Tibial artery (tissue), 4 donors: ENCODE results near the gene AKAP5.
A peak's percentile ranks its signal among the peaks of the same experiment; 100 is the strongest.

ENCODE experiments used
- DNase-seq, 2 donors: peaks; one replicate each; pipeline ENCODE4 v3.0.0-alpha.2; 2019
- H3K27ac ChIP-seq, 2 donors: fragments of 200-600 bp; sonication (generic) in 1 of 2; 1 replicate in 1 of 2; 2 replicates in 1 of 2; pipeline ENCODE4 v1.5.1; 2018 to 2019; ENCODE audit warnings: mild to moderate bottlenecking in 1 of 2
- H3K27me3 ChIP-seq, 2 donors: fragments of 200-600 bp; sonication (generic) in 1 of 2; one replicate each; pipeline versions ENCODE4 v1.5.1 to v1.6.0; 2016 to 2019
- H3K36me3 ChIP-seq, 3 donors: fragments of 200-600 bp; sonication (generic) in 2 of 3; one replicate each; pipeline ENCODE4 v1.5.1; 2016 to 2019; ENCODE audit warnings: mild to moderate bottlenecking in 2 of 3
- H3K4me1 ChIP-seq, 4 donors: fragments of 200-600 bp; sonication (generic) in 2 of 4; 1 replicate in 3 of 4; 2 replicates in 1 of 4; pipeline ENCODE4 v1.5.1; 2016 to 2019
- H3K4me3 ChIP-seq, 2 donors: fragments of 200-600 bp; sonication (generic) in 1 of 2; 1 replicate in 1 of 2; 2 replicates in 1 of 2; pipeline ENCODE4 v1.5.1; 2018 to 2019; ENCODE audit warnings: mild to moderate bottlenecking in 2 of 2
- H3K9me3 ChIP-seq, 3 donors: fragments of 200-600 bp; sonication (generic) in 1 of 3; one replicate each; pipeline ENCODE4 v1.5.1; 2016 to 2019
- intact Hi-C: fragments of 100-400 bp; cut with DNase I; formaldehyde crosslinking; loops from one replicate; pipeline ENCODE4 v1.15.0; 2023; ENCODE audit warnings: low total_unique reads
- TF ChIP-seq, protein P1 (sequence below), 2 experiments: fragments of 200-600 bp in 1 of 2; fragments of 450-650 bp in 1 of 2; IDR thresholded peaks; one replicate each; pipeline ENCODE4 v1.5.1; 2017 to 2019; ENCODE audit warnings: antibody characterized with exemption in 2 of 2, mild to moderate bottlenecking in 1 of 2, moderate library complexity in 1 of 2

Gene AKAP5, protein sequence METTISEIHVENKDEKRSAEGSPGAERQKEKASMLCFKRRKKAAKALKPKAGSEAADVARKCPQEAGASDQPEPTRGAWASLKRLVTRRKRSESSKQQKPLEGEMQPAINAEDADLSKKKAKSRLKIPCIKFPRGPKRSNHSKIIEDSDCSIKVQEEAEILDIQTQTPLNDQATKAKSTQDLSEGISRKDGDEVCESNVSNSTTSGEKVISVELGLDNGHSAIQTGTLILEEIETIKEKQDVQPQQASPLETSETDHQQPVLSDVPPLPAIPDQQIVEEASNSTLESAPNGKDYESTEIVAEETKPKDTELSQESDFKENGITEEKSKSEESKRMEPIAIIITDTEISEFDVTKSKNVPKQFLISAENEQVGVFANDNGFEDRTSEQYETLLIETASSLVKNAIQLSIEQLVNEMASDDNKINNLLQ

DNA sequence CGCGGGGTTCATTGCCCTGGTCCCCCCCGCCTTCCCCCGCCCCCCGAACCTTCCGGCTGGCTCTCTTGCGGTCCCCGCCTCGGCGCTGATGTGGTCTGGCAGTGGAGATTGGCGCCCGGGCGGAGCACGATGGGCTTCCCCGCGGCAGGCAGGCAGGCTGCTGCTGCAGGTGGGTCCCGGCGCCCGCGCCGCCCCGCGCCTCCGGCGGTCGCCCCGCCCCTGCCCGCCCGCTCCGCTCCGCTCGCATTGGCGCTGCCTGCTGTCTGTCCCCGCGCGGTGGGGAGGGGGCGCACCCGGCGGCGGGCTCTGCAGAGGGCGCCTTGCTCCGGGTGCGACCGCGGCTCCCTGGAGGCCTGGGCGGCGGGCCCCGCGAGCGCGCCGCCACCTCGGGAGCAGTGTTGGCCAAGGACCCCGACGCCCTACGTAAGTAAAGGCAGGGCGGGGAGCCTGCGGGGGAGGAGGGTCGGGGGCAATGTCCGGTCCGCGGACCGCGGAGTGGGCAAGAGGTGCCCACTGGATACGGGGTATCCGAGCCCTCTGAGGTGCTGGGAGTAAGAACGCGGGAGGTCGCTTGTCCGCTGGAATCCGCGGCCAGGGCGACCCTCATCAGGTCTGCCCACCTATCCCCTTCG is at the start of gene AKAP5:
TSS of gene AKAP5 (plus strand) at position 309 of the 632 bp plus-strand sequence. CDS start 2,896 bp downstream, outside the sequence.
- Histone ChIP-seq H3K27me3 (no peaks in the 10 kb centered on the region), H3K4me1 (peaks cover 0 to 19% (median 7%) of the 10 kb centered on the region in 4 donors), H3K9me3 (no peaks in the 10 kb centered on the region), H3K36me3 (peaks cover 0 to 4% (median 0%) of the 10 kb centered on the region in 3 donors), H3K27ac (peak within 1 kb of the TSS; percentile 78 to 79), H3K4me3 (peak within 1 kb of the TSS; percentile 64 to 69)
- TF ChIP-seq, protein P1, sequence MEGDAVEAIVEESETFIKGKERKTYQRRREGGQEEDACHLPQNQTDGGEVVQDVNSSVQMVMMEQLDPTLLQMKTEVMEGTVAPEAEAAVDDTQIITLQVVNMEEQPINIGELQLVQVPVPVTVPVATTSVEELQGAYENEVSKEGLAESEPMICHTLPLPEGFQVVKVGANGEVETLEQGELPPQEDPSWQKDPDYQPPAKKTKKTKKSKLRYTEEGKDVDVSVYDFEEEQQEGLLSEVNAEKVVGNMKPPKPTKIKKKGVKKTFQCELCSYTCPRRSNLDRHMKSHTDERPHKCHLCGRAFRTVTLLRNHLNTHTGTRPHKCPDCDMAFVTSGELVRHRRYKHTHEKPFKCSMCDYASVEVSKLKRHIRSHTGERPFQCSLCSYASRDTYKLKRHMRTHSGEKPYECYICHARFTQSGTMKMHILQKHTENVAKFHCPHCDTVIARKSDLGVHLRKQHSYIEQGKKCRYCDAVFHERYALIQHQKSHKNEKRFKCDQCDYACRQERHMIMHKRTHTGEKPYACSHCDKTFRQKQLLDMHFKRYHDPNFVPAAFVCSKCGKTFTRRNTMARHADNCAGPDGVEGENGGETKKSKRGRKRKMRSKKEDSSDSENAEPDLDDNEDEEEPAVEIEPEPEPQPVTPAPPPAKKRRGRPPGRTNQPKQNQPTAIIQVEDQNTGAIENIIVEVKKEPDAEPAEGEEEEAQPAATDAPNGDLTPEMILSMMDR (IDR thresholded peaks at IDR 0.05) = no peak
- peak; percentile 22 to 76 for DNase-seq
- intact Hi-C loops = no loop called here

DNA sequence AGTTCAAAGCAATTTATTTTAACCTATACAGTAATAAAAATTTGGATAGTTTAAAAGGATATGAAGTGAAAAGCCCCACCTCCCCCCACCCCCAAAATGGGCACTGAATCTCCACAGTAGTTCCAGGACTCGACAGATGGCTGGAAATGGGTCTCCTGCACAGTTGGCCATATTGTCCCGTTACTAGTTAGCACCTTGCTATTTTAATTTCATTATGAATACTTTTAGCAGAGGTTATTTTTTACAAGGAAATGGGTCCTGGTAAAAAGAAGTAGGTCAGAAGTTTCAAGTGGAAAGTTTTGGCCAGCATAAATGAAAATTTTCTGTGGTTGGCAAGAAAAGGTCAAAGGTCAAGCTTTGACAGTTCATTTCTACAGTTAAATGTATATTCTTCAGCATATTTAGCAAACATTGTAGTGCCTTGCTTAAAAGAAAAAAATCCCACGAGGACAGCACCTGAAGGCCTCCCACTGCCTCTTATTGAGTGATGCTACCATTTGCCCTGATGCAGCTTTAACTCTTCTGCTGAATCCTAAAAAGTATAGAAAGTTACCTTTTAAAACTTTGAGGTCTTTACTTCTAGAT is 48.9 kb upstream of the AKAP5 start:
- Histone ChIP-seq H3K36me3 (peaks cover 54 to 89% (median 75%) of the 10 kb centered on the region in 3 donors), H3K4me1 (no peaks in the 10 kb centered on the region), H3K4me3 (no peak overlapping the region), H3K27me3 (no peaks in the 10 kb centered on the region), H3K9me3 (no peaks in the 10 kb centered on the region), H3K27ac (no peak overlapping the region)
- intact Hi-C loops = no loop called here
- DNase-seq = no peak
- TF ChIP-seq, protein P1 (IDR thresholded peaks at IDR 0.05) = no peak

DNA sequence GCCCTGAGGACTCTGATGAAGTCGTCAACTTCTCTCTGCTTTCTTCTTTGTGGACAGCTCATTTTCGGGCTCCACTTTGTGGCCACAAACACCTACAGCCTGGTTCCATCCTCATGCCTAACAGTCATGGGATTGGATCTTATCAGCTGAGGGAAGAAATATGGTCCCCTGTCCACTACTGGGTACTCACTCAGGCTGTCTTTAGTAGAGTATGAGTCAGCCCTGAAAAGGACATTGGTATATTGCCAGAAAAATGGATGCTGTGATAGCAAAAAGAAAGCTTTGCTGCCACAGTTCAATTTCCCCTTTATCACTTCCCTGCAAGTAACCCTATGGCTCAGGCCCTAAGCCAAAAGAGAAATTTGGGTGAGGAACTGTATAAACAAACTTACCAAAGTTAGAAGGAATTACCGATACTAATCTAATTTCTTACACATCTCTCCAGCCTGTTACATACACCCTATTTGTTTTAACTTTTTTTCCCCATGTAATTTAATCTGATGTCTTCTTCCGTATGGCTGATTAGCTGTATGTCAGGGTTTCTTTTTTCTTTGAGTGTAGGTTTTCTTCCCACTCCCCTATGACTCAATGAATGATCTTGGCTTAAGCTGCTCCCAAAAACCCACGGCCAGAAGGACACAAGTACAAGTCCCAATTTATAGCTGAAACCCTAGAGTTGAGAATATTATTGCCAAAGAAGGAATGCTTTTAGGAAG is 48.1 kb upstream of the AKAP5 start:
- H3K36me3 ChIP-seq = peaks cover 55 to 92% (median 75%) of the 10 kb centered on the region in 3 donors
- TF ChIP-seq, protein P1 (IDR thresholded peaks at IDR 0.05) = no peak
- no peaks in the 10 kb centered on the region for H3K9me3 ChIP-seq
- no peaks in the 10 kb centered on the region for H3K27me3 ChIP-seq
- H3K4me1 ChIP-seq = no peaks in the 10 kb centered on the region
- intact Hi-C loops = no loop called here
- H3K4me3 ChIP-seq = no peak overlapping the region
- no peak overlapping the region for H3K27ac ChIP-seq
- DNase-seq = no peak

GRCh38 chr14:64417771-64418125 is 47.6 kb upstream of the AKAP5 start:
- intact Hi-C loops = no loop called here
- Histone ChIP-seq H3K27ac (no peak overlapping the region), H3K27me3 (no peaks in the 10 kb centered on the region), H3K9me3 (no peaks in the 10 kb centered on the region), H3K4me3 (no peak overlapping the region), H3K36me3 (peaks cover 56 to 92% (median 73%) of the 10 kb centered on the region in 3 donors), H3K4me1 (no peaks in the 10 kb centered on the region)
- DNase-seq = no peak
- TF ChIP-seq, protein P1 (IDR thresholded peaks at IDR 0.05) = no peak

- Histone ChIP-seq H3K4me1 (no peaks in the 10 kb centered on the region), H3K4me3 (no peak overlapping the region), H3K36me3 (peaks cover 56 to 95% (median 64%) of the 10 kb centered on the region in 3 donors), H3K9me3 (no peaks in the 10 kb centered on the region), H3K27ac (no peak overlapping the region), H3K27me3 (no peaks in the 10 kb centered on the region)
- intact Hi-C loops = no loop called here
- TF ChIP-seq, protein P1 (IDR thresholded peaks at IDR 0.05) = no peak
- DNase-seq = no peak
Observed at GRCh38 chr14:64419003-64419402, 46.3 kb upstream of the AKAP5 start.
